Activated CD4-positive, alpha-beta memory T cell treated with anti-CD3 and anti-CD28 coated beads, Interleukin-2, amount 10 ng/mL, durations not matched to agents 7 days and 5 days (primary cell): Measurements from ENCODE around the gene MEIS1. TPM values are rescaled to one million over a fixed set of nuclear protein-coding genes. Genes with fewer than 3 reads are reported as not detected.

ENCODE experiments used
- CTCF ChIA-PET: fragments of 350-600 bp; sonication (Branson Sonifier 250); formaldehyde crosslinking; loops from one replicate; lab custom pipeline; 2021; ENCODE audit warnings: antibody characterized with exemption, inconsistent platforms; lab: Charles Lee
- POLR2A ChIA-PET: fragments of 350-600 bp; sonication (Branson Sonifier 250); formaldehyde crosslinking; loops from one replicate; lab custom pipeline; 2021; ENCODE audit warnings: antibody characterized with exemption; lab: Charles Lee
- DNase-seq: peaks from one replicate; pipeline ENCODE4 v3.0.0-alpha.2; 2020
- H3K27ac Mint-ChIP-seq: one replicate; pipeline ENCODE4 v1.8.0; 2021; ENCODE audit warnings: mild to moderate bottlenecking, mixed read lengths
- H3K27me3 Mint-ChIP-seq: one replicate; pipeline ENCODE4 v1.8.0; 2021; ENCODE audit warnings: mixed read lengths
- H3K36me3 Mint-ChIP-seq: one replicate; pipeline ENCODE4 v1.8.0; 2021; ENCODE audit warnings: low read depth, mixed read lengths
- H3K4me1 Mint-ChIP-seq: one replicate; pipeline ENCODE4 v1.8.0; 2021; ENCODE audit warnings: mixed read lengths
- H3K4me3 Mint-ChIP-seq: one replicate; pipeline ENCODE4 v1.8.0; 2021; ENCODE audit warnings: mild to moderate bottlenecking, mixed read lengths
- H3K9me3 Mint-ChIP-seq: one replicate; pipeline ENCODE4 v1.8.0; 2021; ENCODE audit warnings: mixed read lengths
- total RNA-seq, 2 experiments: library from RNA; stranded (reverse); gene quantifications; one replicate each; pipeline ENCODE4 v1.2.3, GENCODE V29; 2021

The MEIS1 gene
- total RNA-seq, 2 experiments from 2014 or later, result not detected

DNA sequence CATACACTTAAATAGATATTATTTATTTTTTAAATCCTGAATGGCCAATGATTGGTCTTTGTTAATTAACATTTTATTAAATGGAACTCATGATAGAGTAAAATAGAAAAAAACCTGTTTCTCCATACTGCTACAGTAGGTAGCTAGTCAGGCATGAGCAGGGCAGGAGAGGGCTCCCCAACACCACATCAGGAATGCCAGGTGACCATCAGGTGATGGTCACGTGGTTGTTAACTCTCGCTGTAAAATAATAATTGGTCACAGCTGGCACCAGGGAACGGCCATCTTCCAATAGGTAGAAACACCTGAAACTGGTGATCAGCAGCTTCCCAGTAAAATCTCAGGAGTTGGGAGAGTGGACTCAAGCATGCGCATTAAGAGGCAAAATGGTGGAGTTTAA, 172.2 kb downstream of the MEIS1 start:
- no peak overlapping the region for H3K27ac Mint-ChIP-seq
- no peaks in the 10 kb centered on the region for H3K4me1 Mint-ChIP-seq
- H3K36me3 Mint-ChIP-seq, result no peaks in the 10 kb centered on the region
- H3K4me3 Mint-ChIP-seq, result no peak overlapping the region
- ChIA-PET POLR2A (no interaction called here), CTCF (no interaction called here)
- peaks cover 2% of the 10 kb centered on the region for H3K9me3 Mint-ChIP-seq
- no peak for DNase-seq
- H3K27me3 Mint-ChIP-seq, result no peaks in the 10 kb centered on the region
